GM19351 (cell line): ENCODE measurements around the gene NR4A1.

Source experiments
- ATAC-seq: cut with Tn5 transposase; IDR thresholded peaks from one replicate; pipeline ENCODE4 v1.9.1; 2021; ENCODE audit warnings: mild to moderate bottlenecking, moderate library complexity; ENCODE audit not compliant: unreplicated experiment

The NR4A1 gene

DNA sequence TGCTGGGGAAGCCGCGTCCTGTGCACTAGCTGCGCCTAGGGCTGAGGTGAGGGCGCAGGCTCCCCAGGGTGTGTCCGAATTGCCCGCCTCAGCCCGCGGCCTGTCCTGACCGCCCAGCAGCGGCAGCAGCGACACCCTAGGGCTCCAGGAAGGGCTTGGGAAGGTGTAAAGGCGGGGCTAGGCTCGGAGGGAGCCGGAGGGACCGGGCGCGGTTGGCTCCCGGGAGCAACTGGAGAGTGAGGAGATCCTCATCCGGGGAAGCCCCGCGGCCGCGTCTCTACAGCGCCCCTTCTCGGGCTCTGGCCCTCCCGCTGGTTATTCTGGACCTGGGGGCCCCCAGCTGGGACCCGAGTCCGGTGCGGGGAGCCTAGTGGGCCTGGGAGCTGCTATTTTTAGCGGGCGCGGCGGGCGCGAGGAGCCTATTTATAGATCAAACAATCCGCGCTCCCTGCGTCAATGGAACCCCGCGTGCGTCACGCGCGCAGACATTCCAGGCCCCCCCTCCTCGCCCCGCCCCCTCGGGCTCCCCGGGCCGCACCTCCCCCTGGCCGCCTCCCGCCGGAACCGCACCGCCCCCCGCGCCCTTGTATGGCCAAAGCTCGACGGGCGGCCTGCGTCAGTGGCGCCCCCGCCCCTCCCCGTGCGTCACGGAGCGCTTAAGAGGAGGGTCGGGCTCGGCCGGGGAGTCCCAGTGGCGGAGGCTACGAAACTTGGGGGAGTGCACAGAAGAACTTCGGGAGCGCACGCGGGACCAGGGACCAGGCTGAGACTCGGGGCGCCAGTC, at the start of gene NR4A1:
NR4A1 (plus strand) TSS at position 685 of the 784 bp plus-strand sequence. CDS start 2,887 bp downstream, outside the sequence.
- ATAC-seq: peak; percentile 82

DNA sequence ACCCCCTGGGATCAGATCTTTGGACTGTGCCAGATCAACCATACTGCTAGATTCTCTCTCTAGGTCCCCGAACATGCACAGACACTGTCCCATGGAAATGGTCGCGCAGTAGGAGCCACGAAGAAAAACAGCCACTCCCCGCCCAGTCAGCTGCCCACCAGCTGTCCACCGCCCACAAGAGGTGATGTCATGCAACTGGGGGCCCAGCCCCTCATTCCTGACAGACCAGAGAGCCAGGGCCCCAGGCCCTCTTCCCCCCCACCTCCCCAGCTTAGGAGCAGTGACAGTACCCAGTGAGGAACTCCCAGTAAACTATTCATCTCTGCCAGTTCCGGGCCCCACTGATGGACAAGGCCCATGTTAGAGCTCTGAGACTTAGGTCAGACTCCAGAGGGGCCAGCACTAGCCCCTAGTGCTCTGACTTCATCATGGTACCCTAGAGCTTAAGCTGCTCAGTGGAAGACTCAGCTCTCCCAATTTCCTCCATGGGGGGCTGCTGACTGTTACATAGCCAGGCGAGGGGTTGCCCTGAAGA, 48.2 kb upstream of the NR4A1 start:
- ATAC-seq: no peak

DNA sequence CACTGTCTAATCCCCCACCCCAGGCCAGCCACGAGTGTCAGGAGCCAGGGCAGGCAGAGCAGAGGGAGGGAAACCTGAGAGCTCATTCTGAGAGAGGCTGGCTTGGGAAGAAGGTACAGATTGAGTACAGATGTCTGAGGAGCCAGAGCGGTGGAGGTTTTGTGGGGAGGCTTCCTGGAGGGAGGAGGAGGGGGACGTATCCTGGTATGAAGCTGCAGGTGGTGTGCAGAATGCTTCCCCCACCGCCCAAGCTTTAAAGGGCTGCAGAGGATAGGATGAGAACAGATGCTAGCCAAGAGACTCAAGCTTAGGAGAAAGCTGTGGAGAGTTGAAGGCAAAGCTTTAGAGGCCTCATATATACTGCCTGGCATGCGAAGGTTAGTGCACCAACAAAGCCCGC, 47.7 kb upstream of the NR4A1 start:
- no peak for ATAC-seq

DNA sequence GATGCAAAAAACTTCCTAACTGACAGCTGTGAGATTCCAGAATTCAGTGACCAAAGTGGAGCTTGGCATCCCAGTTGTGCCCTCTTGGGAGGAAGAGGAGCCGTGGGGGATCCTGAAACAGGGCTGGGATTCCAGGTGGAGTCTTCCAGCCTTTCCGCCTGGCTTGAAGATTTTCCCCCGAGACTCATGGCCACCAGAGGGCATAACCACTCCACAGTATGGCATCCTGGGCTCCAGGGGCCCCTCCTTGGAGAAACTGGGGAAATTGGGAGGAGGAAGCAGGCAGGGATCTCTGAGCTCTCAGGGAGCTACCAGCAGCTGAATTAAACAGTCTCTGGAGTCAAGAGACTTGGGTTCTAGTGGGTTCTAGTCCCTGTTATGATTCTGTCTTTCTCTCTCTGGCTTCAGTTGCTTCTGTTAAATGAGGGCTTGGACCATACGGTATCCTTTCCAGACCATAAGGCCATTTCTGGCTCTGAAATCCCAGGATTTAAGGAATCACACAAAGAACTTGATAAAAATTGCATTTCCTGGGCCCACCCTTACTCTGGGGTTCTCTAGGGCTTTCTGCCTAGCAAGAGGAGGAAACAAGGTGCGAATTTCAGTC, 47.1 kb upstream of the NR4A1 start:
- no peak for ATAC-seq

DNA sequence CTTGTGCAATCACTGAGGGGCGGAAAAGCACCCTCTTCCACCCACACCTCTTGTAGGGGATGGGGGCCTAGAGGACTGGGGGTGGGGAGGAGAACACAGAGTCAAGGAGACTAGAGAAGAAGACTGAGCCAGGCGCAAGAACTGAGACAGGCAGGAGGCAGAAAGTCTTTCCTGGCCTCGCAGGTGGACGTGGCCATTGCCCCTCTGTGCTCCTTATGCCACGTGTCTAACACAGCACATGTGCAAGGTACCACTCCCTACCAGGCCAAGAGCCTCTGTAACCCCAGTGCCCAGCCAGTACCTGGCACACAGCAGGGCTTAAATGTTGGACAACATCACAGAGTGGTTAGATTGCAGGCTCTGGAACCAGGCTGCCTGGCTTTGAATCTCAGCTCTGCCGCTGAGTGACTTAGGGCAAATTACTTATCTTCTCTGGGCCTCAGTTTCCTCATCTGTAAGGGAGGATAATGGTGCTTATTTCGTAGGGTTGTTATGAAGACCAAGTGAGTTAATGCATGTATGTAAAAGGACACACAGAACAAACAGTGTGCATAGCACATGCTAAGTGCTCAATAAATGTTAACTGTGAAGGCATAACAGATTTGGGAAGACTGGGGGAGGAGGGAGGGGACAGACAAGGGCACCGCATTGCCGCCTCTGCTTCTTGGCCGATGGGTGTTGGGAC, 45.9 kb upstream of the NR4A1 start:
- ATAC-seq: no peak

DNA sequence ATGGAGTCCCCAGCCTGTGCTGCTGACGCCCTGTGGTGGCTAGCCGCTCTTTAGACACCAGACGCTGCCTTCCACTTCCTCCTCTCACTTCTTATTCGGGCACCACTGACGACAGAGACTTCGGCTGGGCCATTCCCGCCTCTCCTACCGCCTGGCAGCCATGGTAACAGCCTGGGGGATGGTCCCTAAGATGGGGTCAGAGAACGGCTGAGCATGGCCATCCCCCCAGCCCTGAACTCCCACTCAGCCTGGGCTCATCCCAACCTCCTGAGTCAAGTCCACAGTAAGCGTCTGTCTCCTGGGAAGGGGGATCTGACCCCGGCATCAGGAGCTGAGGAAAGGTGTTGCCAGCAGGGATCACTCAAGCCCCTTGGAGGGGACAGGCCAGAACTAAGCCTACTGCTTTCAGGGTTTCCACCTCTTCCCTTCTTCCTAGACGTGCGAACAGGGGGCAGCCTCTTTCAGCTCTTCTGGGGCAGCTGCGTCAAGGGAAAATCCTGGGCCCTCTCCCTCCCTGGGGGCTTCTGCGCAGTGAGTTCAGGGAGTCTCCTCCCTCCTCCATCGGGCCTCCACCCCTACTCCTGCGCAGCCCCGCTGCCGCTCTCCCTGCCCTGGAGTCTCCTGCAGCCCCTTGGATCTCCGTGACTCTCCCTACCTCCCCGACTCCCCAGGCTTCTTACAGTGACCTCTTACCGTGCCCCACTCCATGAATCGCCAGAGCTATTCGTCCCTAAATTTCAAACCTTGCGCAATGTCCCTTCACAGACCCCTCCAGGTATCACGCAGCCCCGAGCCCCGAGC, 45.1 kb upstream of the NR4A1 start:
- ATAC-seq: peak; percentile 81

DNA sequence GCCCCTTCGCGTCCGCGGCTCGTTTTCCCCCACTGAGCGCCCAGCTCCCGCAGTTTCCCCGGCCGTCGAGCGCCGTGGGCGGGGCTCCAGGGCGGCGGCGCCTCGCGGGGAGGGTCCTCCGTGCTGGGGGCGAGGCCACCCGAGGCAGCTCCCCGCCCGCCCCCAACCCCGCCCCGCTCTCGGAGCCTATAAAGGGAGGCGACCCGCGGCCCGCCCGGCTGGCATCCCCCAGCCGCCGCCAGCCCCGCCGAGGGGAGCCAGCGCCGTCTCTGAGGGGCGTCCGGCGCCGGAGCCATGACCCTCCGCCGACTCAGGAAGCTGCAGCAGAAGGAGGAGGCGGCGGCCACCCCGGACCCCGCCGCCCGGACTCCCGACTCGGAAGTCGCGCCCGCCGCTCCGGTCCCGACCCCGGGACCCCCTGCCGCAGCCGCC, 44.5 kb upstream of the NR4A1 start, which contains the start of gene TAMALIN:
TAMALIN (plus strand) TSS at position 221 of the 432 bp plus-strand sequence; CDS start at position 295, 74 bp downstream.
- ATAC-seq: no peak

DNA sequence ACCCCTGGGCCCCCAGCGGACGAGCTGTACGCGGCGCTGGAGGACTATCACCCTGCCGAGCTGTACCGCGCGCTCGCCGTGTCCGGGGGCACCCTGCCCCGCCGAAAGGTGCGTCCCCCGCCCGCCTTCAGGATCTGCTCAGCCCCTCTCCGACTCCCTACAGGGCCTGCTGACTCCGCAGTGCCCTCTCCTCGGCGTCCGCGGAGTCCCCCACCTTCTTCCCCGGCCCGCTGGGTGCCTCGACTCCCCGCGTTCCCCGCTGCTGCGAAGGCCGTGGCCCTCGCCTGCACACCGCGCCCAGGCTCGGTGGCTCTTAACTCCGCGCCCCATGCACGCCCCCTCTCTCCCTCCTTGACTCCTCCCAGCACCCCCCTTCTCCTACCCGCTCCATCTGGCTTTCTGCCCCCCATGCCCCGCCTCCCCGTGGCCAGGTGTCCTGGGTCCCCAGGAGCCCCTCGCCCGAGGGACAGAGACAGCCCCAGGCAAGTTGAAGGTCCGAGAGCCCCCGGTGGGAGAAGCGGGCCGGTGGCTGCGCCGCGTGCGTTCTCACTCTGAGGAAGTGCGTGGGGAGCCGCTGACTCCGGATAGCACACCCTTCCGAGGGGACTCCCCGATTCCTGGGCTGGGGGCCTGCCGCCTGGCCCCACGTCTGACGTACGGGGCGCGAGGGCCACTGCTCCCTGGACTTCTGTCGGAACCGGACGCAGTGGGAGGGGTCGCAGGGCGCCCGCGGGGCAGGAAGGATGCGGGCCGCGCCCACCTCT, 43.9 kb upstream of the NR4A1 start:
- ATAC-seq: no peak

DNA sequence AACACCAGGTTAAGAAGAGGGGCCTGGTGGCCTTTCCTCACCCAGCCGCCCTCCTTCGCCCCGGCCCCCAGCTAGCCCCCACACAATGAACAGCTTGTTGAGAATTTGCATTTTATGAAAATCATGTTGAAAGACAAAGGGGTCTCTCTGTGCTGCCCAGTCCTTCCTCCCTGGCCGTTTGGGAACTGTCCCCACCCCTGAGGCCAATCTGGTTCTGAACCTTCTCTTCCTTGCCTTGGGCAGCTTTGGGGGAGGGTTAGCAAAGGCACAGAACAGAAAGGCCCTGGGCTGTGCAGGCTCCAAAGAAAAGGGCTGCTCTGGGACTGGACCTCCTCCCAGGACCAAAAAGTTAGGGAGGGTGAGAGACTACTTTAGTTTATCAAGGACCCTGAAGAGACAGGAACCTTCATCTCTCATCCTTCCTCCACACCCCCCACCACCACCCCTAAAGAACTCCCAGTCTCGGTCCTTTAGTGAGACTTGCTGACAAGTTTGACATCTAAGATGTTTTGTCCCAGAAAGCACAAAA, 43.2 kb upstream of the NR4A1 start:
- ATAC-seq: no peak

DNA sequence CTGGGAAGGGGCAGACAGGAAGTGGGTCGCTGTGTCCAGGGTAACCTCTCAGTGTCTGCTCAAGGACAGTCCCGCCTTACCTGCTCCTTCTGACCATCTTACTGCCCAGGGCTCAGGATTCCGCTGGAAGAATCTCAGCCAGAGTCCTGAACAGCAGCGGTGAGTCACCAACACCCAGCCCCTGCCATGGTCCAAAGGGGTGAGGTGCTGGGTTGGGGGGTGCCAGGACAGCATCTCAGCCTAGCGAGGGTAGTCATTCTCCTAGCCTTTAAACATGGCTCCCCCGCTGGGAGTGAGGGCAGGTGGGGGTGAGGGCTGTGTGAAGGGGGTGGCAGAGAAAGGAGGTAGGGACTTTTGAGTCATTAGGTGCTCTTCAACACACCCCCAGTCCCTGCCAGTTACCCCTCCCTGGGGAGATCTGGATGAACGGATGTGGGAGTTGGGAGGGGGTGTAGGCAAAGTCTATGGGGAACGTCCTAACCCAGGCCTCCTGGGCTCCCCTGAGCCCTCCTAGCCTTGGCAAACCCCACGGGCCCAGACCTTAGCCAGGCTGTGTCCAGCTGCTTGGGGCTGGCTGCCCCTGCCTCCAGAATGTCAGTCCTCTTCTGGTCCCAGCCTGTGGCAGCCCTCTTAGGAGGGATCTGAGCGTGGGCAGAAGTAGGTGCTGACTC, 42.0 kb upstream of the NR4A1 start:
- ATAC-seq: no peak

DNA sequence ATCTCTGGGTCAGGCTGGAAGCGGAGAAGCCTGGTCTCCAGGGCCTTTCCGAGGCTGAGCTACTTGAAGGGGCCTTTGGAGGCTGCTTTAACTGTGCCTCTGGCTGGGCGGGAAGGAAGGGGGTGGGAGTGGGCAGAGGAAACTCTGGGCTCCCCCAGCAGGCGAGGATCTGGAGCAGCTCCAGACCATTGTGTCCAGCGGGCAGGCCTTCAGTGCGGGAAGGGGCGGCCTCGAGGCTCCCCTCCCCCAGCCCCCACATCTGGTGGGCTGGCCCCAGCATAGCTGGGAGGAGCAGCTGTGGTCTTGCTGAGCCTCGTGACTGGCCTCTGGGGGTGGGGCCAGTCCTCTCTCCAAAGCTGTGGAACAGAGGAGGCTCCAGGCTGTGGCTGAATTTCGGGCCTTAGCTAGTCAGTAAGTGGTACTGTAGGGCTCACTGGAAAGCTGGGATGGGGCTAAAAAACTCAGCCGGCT, 41.1 kb upstream of the NR4A1 start:
- no peak for ATAC-seq

DNA sequence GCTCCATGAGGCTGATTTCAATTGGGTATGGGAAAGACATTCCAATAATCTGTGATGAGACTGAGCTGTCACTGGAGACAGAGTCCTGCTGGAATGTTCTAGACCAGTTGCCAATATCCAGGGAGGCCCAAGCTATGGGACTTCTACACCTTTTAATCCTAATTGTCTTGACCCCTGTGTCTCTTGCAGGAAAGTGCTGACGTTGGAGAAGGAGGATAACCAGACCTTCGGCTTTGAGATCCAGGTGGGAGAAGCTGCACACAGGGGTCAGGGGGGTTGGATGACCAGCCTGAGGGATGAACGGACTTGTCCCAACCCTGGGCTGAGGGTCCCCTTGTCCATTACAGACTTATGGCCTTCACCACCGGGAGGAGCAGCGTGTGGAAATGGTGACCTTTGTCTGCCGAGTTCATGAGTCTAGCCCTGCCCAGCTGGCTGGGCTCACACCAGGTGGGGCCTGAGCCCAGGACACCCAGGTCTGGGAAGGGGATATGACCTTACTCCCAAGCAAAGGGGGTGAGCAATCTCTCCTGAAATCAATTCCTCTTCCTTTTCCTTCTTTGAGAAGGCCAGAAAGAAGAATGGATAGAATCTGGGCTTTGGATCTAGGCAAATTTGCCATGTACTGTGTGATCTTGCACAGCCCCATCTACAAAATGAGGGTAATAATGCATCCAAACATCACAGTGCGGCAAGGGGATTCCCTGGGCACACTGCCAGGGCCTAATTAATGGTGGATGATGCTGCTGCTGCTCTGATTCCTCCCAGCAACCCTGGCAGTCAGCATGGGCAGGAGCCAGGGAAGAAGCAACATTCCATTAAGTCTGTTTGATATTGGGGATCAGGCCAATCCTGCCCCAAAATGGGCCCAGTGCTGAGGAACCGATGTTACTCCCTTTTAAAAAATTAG, 40.3 kb upstream of the NR4A1 start:
- no peak for ATAC-seq

DNA sequence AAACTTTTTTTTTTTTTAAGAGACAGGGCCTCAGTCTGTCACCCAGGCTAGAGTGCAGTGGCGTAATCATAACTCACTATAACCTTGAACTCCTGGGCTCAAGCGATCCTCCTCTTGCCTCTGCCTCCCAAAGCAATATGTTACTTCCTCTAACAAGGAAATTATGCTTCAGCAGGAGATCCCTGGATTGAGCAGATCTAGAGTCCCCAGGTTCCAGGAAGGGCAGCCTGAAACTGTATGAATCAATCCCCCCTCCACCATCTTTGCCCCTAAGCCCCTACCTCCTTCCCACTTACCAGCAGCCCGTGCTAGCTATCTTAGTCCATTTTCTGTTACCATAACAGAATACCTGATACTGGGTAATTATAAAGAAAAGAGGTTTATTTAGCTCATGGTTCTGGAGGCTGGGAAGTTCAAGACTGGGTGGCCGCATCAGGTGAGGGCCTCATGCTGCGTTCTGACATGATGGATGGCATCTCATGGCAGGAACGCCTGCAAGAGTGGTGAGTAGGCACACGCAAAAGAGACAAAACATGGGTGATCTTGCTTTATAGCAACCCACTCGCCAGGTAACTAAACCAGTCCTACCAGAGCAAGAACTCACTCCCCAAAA, 39.5 kb upstream of the NR4A1 start:
- ATAC-seq: no peak

DNA sequence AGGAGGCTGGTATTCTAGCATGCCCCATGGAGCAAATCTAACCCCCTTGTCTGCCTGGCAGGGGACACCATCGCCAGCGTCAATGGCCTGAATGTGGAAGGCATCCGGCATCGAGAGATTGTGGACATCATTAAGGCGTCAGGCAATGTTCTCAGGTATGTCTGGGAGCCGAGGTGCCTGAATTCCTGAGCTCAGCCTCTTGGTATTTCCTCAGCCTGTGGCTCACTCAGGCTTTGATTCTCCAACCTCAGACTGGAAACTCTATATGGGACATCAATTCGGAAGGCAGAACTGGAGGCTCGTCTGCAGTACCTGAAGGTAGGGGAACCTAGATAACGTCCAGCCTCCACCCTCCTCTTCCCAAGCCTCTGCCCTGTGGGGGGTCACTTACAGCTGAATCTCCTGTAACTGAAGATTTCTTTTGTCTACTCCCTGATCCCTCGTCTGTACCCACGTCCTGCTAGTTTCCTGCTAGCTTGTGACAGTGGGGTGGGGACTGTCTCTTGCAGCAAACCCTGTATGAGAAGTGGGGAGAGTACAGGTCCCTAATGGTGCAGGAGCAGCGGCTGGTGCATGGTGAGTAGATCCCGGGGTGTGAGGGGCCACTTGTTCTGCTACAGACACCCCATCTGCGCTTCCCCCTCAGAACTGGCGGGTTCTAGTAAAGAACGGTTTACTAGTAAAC, 37.5 kb upstream of the NR4A1 start:
- ATAC-seq: no peak

DNA sequence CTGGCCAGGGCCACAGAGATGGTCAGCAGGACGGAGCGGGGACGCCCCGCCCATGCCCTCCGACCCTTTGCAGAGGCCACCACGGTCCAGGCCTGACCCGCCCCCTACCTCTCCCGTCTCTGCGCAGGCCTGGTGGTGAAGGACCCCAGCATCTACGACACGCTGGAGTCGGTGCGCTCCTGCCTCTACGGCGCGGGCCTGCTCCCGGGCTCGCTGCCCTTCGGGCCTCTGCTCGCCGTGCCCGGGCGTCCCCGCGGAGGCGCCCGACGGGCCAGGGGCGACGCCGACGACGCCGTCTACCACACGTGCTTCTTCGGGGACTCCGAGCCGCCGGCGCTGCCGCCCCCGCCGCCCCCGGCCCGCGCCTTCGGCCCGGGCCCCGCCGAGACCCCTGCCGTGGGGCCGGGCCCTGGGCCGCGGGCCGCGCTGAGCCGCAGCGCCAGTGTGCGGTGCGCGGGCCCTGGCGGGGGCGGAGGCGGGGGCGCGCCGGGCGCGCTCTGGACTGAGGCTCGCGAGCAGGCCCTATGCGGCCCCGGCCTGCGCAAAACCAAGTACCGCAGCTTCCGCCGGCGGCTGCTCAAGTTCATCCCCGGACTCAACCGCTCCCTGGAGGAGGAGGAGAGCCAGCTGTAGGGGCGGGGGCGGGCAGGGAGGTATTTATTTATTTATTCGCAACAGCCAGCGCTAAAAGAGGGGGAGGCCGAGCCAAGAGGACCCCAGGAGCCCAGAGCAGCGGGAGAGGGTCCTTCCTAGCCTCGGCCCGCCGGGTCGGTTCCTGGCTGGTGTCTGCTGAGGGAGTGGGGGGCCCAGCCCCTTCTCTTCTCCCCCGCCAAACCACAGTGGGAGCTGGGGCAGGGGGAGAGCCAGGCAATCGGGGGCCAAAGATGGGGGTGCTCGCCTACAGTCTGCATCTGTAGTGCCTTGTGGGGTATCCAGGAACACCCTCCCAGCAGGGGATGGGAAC, 36.4 kb upstream of the NR4A1 start:
- no peak for ATAC-seq

DNA sequence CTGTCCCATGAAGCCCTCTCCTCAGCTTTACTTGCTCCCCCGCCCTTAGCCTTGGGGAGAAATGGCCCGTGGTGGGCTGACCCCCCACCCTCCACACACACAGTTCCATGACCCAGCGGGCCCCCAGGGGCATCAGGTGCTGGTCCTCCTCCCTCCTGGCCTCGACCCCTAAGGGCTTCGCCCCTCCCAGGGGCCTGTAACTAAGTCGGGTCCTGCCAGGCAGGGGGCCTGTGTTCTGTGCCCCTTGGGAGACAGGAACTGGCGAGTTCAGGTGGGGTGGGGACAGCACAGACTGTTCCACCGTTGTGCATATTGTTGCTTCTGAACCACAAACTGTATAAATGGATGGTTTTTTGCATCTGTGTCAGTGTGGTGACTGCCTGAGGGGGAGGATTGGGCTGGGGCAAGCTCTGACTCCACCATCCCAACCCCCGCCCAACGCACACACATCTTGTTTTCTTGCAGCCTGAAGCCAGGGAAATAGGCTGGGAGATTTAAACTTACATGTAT, 35.7 kb upstream of the NR4A1 start:
- no peak for ATAC-seq
